Gastroesophageal sphincter (tissue), 4 donors: ENCODE results near the gene CAPZA2. TPM values are rescaled to one million over a fixed set of nuclear protein-coding genes. Genes with fewer than 3 reads are reported as not detected.
"Not testable (repeated sequence)": the region's sequence is repeated elsewhere in the genome, so short reads cannot be mapped to it uniquely, and the experiment has no call there.

Source experiments
- ATAC-seq: fragments of 150-250 bp; one replicate; pipeline ENCODE4 v1.9.1; 2016; ENCODE audit warnings: mild to moderate bottlenecking, moderate library complexity
- H3K27ac ChIP-seq, 4 donors: fragments of 200-600 bp; sonication (generic) in 3 of 4; 1 replicate in 3 of 4; 2 replicates in 1 of 4; pipeline ENCODE4 v1.5.1; 2016 to 2019
- H3K27me3 ChIP-seq: fragments of 200-600 bp; sonication (generic); one replicate; pipeline ENCODE4 v1.5.1; 2019
- H3K36me3 ChIP-seq, 2 donors: fragments of 200-600 bp; sonication (generic); one replicate each; pipeline ENCODE4 v1.5.1; 2019; ENCODE audit warnings: control low read depth in 1 of 2
- H3K4me1 ChIP-seq, 3 donors: fragments of 200-600 bp; sonication (generic); 1 replicate in 2 of 3; 2 replicates in 1 of 3; pipeline ENCODE4 v1.5.1; 2016 to 2019; ENCODE audit warnings: control low read depth in 2 of 3
- H3K4me3 ChIP-seq, 2 donors: fragments of 200-600 bp; sonication (generic); one replicate each; pipeline ENCODE4 v1.5.1; 2019; ENCODE audit warnings: mild to moderate bottlenecking in 1 of 2, moderate library complexity in 1 of 2
- H3K9me3 ChIP-seq, 3 donors: fragments of 200-600 bp; sonication (generic); one replicate each; pipeline ENCODE4 v1.5.1; 2017 to 2019; ENCODE audit warnings: control low read depth in 2 of 3
- CTCF ChIP-seq, 4 experiments: fragments of 200-600 bp in 2 of 4; fragments of 450-650 bp in 2 of 4; sonication (generic) in 1 of 4; IDR thresholded peaks; one replicate each; pipeline ENCODE4 v1.5.1; 2017 to 2019; ENCODE audit warnings: antibody characterized with exemption in 4 of 4, mild to moderate bottlenecking in 2 of 4, moderate library complexity in 2 of 4
- EP300 ChIP-seq: sonication (generic); formaldehyde crosslinking; IDR thresholded peaks from one replicate; pipeline ENCODE4 v1.6.1; 2017; ENCODE audit warnings: antibody characterized with exemption, mild to moderate bottlenecking
- POLR2A ChIP-seq, 2 donors: fragments of 450-650 bp; IDR thresholded peaks; one replicate each; pipeline ENCODE4 v1.6.1; 2017; ENCODE audit warnings: antibody characterized with exemption in 2 of 2, mild to moderate bottlenecking in 2 of 2, moderate library complexity in 1 of 2
- POLR2AphosphoS5 ChIP-seq: sonication (generic); formaldehyde crosslinking; IDR thresholded peaks from one replicate; pipeline ENCODE4 v1.6.1; 2017; ENCODE audit warnings: antibody characterized with exemption
- WGBS, 2 donors: methylation state at CpG; one replicate each; pipeline ENCODE4 v1.1.5; 2018; ENCODE audit warnings: low coverage in 1 of 2; 5-methylcytosine and 5-hydroxymethylcytosine counted together
- total RNA-seq, 4 donors: library from RNA; depleted of rRNA; stranded (reverse); fragments of >200 nt; gene quantifications; one replicate each; pipeline ENCODE4 v1.1.0, GENCODE V29; 2016

CAPZA2 gene
- 100 to 1,000 TPM; 171 to 275 (median 201) TPM for total RNA-seq

DNA sequence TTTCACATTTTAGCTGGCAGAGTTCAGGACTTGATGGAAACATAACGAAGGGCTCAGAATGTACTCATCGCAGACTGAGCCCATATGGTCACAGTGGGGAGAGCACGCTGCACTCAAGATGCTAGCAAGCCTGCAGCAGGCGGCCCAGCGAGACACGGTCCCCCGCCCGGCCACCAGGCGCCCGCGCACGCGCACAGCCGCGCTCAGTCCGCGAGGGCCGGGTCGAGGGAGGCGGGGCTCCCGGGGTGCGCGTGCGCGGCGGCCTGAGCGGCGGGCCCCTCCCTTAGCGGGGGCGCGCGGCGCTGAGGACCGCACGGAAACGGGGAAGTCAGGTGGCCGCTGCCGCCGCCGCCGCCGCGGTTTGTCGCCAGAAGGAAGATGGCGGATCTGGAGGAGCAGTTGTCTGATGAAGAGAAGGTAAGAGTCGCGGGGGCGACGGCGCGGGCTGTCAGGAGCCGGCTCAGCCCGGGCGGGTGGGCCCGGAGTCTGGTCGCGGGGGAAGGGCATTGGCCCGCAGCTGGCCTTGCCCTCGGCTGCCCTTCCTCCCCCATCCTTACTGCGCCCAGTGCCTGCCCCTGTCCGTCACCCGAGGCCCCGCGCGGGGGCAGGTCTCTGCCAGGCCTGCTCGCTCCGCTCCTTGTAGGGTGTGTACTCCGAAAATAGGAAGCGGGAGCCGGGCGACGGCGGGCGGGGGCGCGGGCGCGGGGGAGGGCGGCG is at the start of gene CAPZA2:
TSS of gene CAPZA2 (plus strand) at position 354 of the 717 bp plus-strand sequence. CDS start at position 379, 25 bp downstream.
- peaks cover 0 to 51% (median 0%) of the 10 kb centered on the region in 3 donors for H3K4me1 ChIP-seq
- WGBS, 2 donors: 0% methylated on average over 1 to 6 of the region's 80 CpGs
- H3K27me3 ChIP-seq: no peaks in the 10 kb centered on the region
- peak within 1 kb of the TSS; percentile 95 to 97 (median 96) for H3K27ac ChIP-seq
- ATAC-seq: peak; percentile 97
- TF ChIP-seq POLR2AphosphoS5 (peak; percentile 78), POLR2A (IDR thresholded peaks at IDR 0.05) (peak; percentile 61 to 80), CTCF (IDR thresholded peaks at IDR 0.05) (peak; percentile 13 to 97 (median 73)), EP300 (no peak)
- no peaks in the 10 kb centered on the region for H3K36me3 ChIP-seq
- no peaks in the 10 kb centered on the region for H3K9me3 ChIP-seq
- peak within 1 kb of the TSS; percentile 66 to 83 for H3K4me3 ChIP-seq

- Histone ChIP-seq H3K27ac (no peak overlapping the region), H3K4me1 (peaks cover 0 to 4% (median 0%) of the 10 kb centered on the region in 3 donors), H3K36me3 (no peaks in the 10 kb centered on the region), H3K4me3 (no peak overlapping the region), H3K9me3 (no peaks in the 10 kb centered on the region), H3K27me3 (no peaks in the 10 kb centered on the region)
- 63 to 90% methylated on average over 2 of the region's 2 CpGs for WGBS, 2 donors
- no peak for ATAC-seq
- TF ChIP-seq POLR2A (IDR thresholded peaks at IDR 0.05) (no peak), POLR2AphosphoS5 (no peak), CTCF (IDR thresholded peaks at IDR 0.05) (no peak), EP300 (no peak)
Observed at GRCh38 chr7:116812860-116813259, 49.5 kb upstream of the CAPZA2 start.

- H3K4me1 ChIP-seq, H3K9me3 ChIP-seq, H3K36me3 ChIP-seq, ATAC-seq, H3K27ac ChIP-seq, H3K4me3 ChIP-seq, H3K27me3 ChIP-seq: not testable (repeated sequence)
- 94% methylated on average over 2 to 3 of the region's 3 CpGs for WGBS, 2 donors
Observed at GRCh38 chr7:116813371-116813770, 49.0 kb upstream of the CAPZA2 start.

DNA sequence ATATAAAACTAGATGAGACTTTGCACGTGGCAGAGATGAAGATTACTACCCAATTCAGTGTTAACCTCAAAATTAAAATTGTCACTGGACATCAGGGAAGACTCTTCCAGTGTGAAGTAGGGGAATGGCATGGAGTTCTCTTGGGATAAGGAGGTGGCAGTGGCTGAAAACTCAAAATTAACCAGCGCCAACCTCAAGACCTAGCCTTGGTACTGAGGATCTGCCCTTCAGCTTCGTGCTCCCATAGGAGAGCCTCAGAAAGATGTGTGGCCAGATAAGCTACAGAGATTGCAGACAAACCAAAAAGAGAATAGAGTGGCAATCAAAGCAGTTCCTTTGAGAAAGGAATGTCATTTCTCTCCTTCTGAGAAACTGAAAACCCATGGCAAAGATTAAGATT is 47.3 kb upstream of the CAPZA2 start:
- Histone ChIP-seq H3K9me3 (no peaks in the 10 kb centered on the region), H3K27ac (no peak overlapping the region), H3K4me3 (no peak overlapping the region), H3K27me3 (no peaks in the 10 kb centered on the region), H3K4me1 (no peaks in the 10 kb centered on the region), H3K36me3 (no peaks in the 10 kb centered on the region)
- WGBS, 2 donors: 73 to 82% methylated on average over 3 of the region's 3 CpGs
- TF ChIP-seq EP300 (no peak), POLR2A (IDR thresholded peaks at IDR 0.05) (no peak), POLR2AphosphoS5 (no peak), CTCF (IDR thresholded peaks at IDR 0.05) (no peak)
- ATAC-seq: no peak

- H3K4me3 ChIP-seq: no peak overlapping the region
- no peaks in the 10 kb centered on the region for H3K36me3 ChIP-seq
- WGBS, 2 donors: 88 to 95% methylated on average over 1 to 3 of the region's 3 CpGs
- no peaks in the 10 kb centered on the region for H3K9me3 ChIP-seq
- no peak for ATAC-seq
- TF ChIP-seq POLR2A (IDR thresholded peaks at IDR 0.05) (no peak), CTCF (IDR thresholded peaks at IDR 0.05) (no peak), POLR2AphosphoS5 (no peak), EP300 (no peak)
- no peaks in the 10 kb centered on the region for H3K27me3 ChIP-seq
- no peak overlapping the region for H3K27ac ChIP-seq
- H3K4me1 ChIP-seq: no peaks in the 10 kb centered on the region
Observed at GRCh38 chr7:116820149-116820548, 42.2 kb upstream of the CAPZA2 start.

- ATAC-seq, H3K4me1 ChIP-seq: not testable (repeated sequence)
Observed at GRCh38 chr7:116821647-116822046, 40.7 kb upstream of the CAPZA2 start.

More at GRCh38 chr7:116821647-116822046, 40.7 kb upstream of the CAPZA2 start:
- H3K4me3 ChIP-seq, H3K27me3 ChIP-seq, H3K9me3 ChIP-seq, H3K36me3 ChIP-seq, H3K27ac ChIP-seq: not testable (repeated sequence)
- WGBS, 2 donors: 91 to 100% methylated on average over 3 to 4 of the region's 4 CpGs
